ENCODE results near the gene ESPN. TPM values are rescaled to one million over a fixed set of nuclear protein-coding genes. Genes with fewer than 3 reads are reported as not detected.

The ESPN gene

DNA sequence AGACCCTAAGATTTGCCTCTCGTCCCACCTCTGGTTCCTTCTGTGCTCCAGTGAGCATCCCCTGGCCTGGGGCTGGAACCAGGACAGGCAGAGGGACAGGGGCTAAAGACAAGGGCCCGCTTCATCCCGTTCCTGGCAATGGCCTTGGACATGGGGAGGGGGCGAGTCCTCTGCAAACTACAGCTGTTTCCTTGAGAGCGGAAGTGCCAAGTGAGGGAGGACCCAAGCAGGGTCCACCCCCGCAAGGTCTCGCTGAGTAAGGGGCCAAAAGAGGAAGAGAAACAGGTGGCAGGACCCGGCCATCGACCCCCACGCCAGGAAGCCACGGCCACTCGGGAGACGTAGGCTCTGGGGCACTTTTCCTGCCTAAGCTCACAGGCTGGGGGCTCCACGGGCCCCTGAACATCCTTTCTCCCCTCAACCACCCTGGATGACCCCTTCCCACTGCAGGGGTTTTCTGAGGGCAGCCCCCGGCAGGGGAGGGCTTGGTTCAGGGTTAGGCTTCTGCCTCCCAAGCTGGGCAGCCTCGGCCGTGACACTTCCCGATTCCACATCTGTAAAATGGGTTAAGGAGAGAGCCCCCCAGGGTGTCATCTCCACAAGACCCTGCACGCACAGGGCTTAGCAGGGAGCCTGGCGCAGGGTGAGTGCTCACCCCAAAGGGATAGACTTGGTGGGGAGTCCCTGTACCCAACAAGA, 84.8 kb downstream of the ESPN start:
- Histone ChIP-seq H3K9ac (ENCODE audit: low read depth, low read length) (no peak overlapping the region), H3K27me3 (ENCODE audit: control insufficient read depth, insufficient read depth, low read length) (peaks cover 4% of the 10 kb centered on the region), H3K4me2 (ENCODE audit: low read length) (no peak overlapping the region), H3K4me1 (ENCODE audit: control insufficient read depth, insufficient read depth, low read length) (peaks cover 11% of the 10 kb centered on the region), H3K9me3 (replicated peaks; ENCODE audit: low read length) (no peaks in the 10 kb centered on the region), H3K36me3 (ENCODE audit: insufficient read depth, low read length) (no peaks in the 10 kb centered on the region), H3K4me3 (ENCODE audit: low read length) (no peak overlapping the region)

DNA sequence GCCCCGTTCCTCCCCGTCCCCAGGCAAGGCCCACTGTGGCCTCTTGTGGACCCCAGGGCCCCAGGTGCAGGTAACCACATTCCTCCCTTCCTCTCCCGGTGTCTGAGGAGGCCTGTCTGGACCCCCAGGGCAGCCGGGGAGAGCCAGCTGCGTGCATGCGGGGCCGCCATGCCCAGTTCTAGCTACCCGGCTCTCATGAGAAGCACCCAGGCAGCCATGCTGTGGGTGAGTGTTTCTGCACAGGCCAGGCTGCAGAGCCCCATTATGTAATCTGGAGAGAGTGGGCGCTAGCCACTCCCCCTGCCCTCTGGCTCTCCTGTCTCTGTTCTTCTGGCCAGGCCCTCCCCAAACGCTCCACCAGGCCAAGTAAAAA, 85.3 kb downstream of the ESPN start:
- H3K9ac ChIP-seq (ENCODE audit: low read depth, low read length): no peak overlapping the region

DNA sequence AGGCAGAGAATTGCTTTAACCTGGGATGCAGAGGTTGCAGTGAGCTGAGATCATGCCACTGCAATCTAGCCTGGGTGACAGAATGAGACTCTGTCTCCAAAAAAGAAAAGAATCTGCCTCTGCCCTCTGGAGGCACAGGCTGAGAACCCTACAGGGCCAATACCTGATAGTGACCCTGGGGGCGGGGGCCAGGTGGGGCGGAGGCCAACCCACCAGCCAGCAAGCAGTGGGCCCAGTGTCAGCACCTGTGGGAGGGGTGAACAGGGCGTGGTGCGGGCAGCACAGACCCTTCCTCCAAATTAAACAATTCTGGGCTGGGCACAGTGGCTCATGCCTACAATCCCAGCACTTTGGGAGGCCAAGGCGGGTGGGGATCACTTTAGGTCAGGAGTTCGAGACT, 85.9 kb downstream of the ESPN start:
- Histone ChIP-seq H3K36me3 (ENCODE audit: insufficient read depth, low read length) (no peaks in the 10 kb centered on the region), H3K9ac (ENCODE audit: low read depth, low read length) (no peak overlapping the region)

More for the DNA sequence above, 85.3 kb downstream of the ESPN start:
- no peak overlapping the region for H3K4me2 ChIP-seq (ENCODE audit: low read length)
- no peaks in the 10 kb centered on the region for H3K36me3 ChIP-seq (ENCODE audit: insufficient read depth, low read length)
- peaks cover 4% of the 10 kb centered on the region for H3K27me3 ChIP-seq (ENCODE audit: control insufficient read depth, insufficient read depth, low read length)
- H3K4me1 ChIP-seq (ENCODE audit: control insufficient read depth, insufficient read depth, low read length): peaks cover 11% of the 10 kb centered on the region
- no peak overlapping the region for H3K4me3 ChIP-seq (ENCODE audit: low read length)
- H3K9me3 ChIP-seq (replicated peaks; ENCODE audit: low read length): no peaks in the 10 kb centered on the region

More for the DNA sequence above, 85.9 kb downstream of the ESPN start:
- Histone ChIP-seq H3K4me2 (ENCODE audit: low read length) (no peak overlapping the region), H3K4me3 (ENCODE audit: low read length) (no peak overlapping the region), H3K4me1 (ENCODE audit: control insufficient read depth, insufficient read depth, low read length) (peaks cover 12% of the 10 kb centered on the region), H3K9me3 (replicated peaks; ENCODE audit: low read length) (no peaks in the 10 kb centered on the region), H3K27me3 (ENCODE audit: control insufficient read depth, insufficient read depth, low read length) (peaks cover 4% of the 10 kb centered on the region)

Small RNAs within 50 kb of the gene (small RNA-seq; reads per million reads assigned to genes)
- not detected for gene MIR4252

All from skeletal muscle satellite cell (primary cell).